ENCODE results near the gene IRF7. TPM values are rescaled to one million over a fixed set of nuclear protein-coding genes. Genes with fewer than 3 reads are reported as not detected.

The IRF7 gene
- total RNA-seq, 4 donors from 2014 or later = 11.3 to 39.6 (median 14.2) TPM

GRCh38 chr11:592501-592900 is 23.2 kb downstream of the IRF7 start:
- Histone ChIP-seq H3K27me3 (no peaks in the 10 kb centered on the region), H3K27ac (replicated peaks in 1 of 4) (no peak overlapping the region), H3K4me3 (no peak overlapping the region), H3K4me1 (no peaks in the 10 kb centered on the region), H3K9me3 (no peaks in the 10 kb centered on the region), H3K36me3 (peaks cover 74 to 100% (median 99%) of the 10 kb centered on the region in 4 donors)
- intact Hi-C loops (cut with DNase I) = no loop called here
- 94% methylated on average over 22 of the region's 22 CpGs for WGBS
- no peak for DNase-seq (ENCODE audit: extremely low spot score)
- TF ChIP-seq CTCF (IDR thresholded peaks at IDR 0.05) = no peak
- no peak for TF ChIP-seq POLR2A (IDR thresholded peaks at IDR 0.05; ENCODE audit: low read depth)
- TF ChIP-seq EP300 (IDR thresholded peaks at IDR 0.05) = no peak
- no peak for TF ChIP-seq POLR2AphosphoS5 (IDR thresholded peaks at IDR 0.05)

GRCh38 chr11:590997-591396 is 24.8 kb downstream of the IRF7 start:
- no peak overlapping the region for H3K27ac ChIP-seq (replicated peaks in 1 of 4)
- no peak for DNase-seq (ENCODE audit: extremely low spot score)
- intact Hi-C loops (cut with DNase I) = no loop called here
- no peak for TF ChIP-seq EP300 (IDR thresholded peaks at IDR 0.05)
- TF ChIP-seq POLR2A (IDR thresholded peaks at IDR 0.05; ENCODE audit: low read depth) = no peak
- no peak for TF ChIP-seq CTCF (IDR thresholded peaks at IDR 0.05)
- TF ChIP-seq POLR2AphosphoS5 (IDR thresholded peaks at IDR 0.05) = no peak
- no peaks in the 10 kb centered on the region for H3K27me3 ChIP-seq
- H3K4me1 ChIP-seq = no peaks in the 10 kb centered on the region
- WGBS = 86% methylated on average over 11 of the region's 11 CpGs
- H3K36me3 ChIP-seq = peaks cover 69 to 100% (median 98%) of the 10 kb centered on the region in 4 donors
- no peak overlapping the region for H3K4me3 ChIP-seq
- H3K9me3 ChIP-seq = no peaks in the 10 kb centered on the region

- Histone ChIP-seq H3K4me1 (no peaks in the 10 kb centered on the region), H3K9me3 (no peaks in the 10 kb centered on the region), H3K36me3 (peaks cover 58 to 94% (median 88%) of the 10 kb centered on the region in 4 donors), H3K27me3 (no peaks in the 10 kb centered on the region), H3K4me3 (no peak overlapping the region), H3K27ac (replicated peaks in 1 of 4) (no peak overlapping the region)
- DNase-seq (ENCODE audit: extremely low spot score) = no peak
- WGBS = 94% methylated on average over 26 of the region's 26 CpGs
- no peak for TF ChIP-seq POLR2AphosphoS5 (IDR thresholded peaks at IDR 0.05)
- no peak for TF ChIP-seq EP300 (IDR thresholded peaks at IDR 0.05)
- TF ChIP-seq POLR2A (IDR thresholded peaks at IDR 0.05; ENCODE audit: low read depth) = no peak
- TF ChIP-seq CTCF (IDR thresholded peaks at IDR 0.05) = no peak
- intact Hi-C loops (cut with DNase I) = no loop called here
Measured at GRCh38 chr11:589798-590197, 26.0 kb downstream of the IRF7 start.

GRCh38 chr11:587978-588380 is 27.8 kb downstream of the IRF7 start:
- Histone ChIP-seq H3K4me1 (peaks cover 0 to 3% (median 0%) of the 10 kb centered on the region in 4 donors), H3K27me3 (no peaks in the 10 kb centered on the region), H3K4me3 (no peak overlapping the region), H3K9me3 (no peaks in the 10 kb centered on the region), H3K27ac (replicated peaks in 1 of 4) (no peak overlapping the region), H3K36me3 (peaks cover 59 to 94% (median 86%) of the 10 kb centered on the region in 4 donors)
- WGBS = 59% methylated on average over 6 of the region's 6 CpGs
- TF ChIP-seq POLR2A (IDR thresholded peaks at IDR 0.05; ENCODE audit: low read depth) (no peak), CTCF (IDR thresholded peaks at IDR 0.05) (no peak), EP300 (IDR thresholded peaks at IDR 0.05) (no peak), POLR2AphosphoS5 (IDR thresholded peaks at IDR 0.05) (no peak)
- intact Hi-C loops (cut with DNase I) = no loop called here
- no peak for DNase-seq (ENCODE audit: extremely low spot score)

- TF ChIP-seq POLR2AphosphoS5 (IDR thresholded peaks at IDR 0.05) (no peak), POLR2A (IDR thresholded peaks at IDR 0.05; ENCODE audit: low read depth) (no peak), CTCF (IDR thresholded peaks at IDR 0.05) (no peak), EP300 (IDR thresholded peaks at IDR 0.05) (no peak)
Measured at GRCh38 chr11:587546-587945, 28.2 kb downstream of the IRF7 start.

More at GRCh38 chr11:587546-587945, 28.2 kb downstream of the IRF7 start:
- H3K4me1 ChIP-seq = peaks cover 0 to 3% (median 0%) of the 10 kb centered on the region in 4 donors
- intact Hi-C loops (cut with DNase I) = no loop called here
- 83% methylated on average over 8 of the region's 8 CpGs for WGBS
- H3K4me3 ChIP-seq = no peak overlapping the region
- H3K36me3 ChIP-seq = peaks cover 59 to 94% (median 86%) of the 10 kb centered on the region in 4 donors
- no peaks in the 10 kb centered on the region for H3K27me3 ChIP-seq
- H3K27ac ChIP-seq (replicated peaks in 1 of 4) = no peak overlapping the region
- DNase-seq (ENCODE audit: extremely low spot score) = no peak
- H3K9me3 ChIP-seq = no peaks in the 10 kb centered on the region

Measured in esophagus muscularis mucosa (tissue), 4 donors.